Left colon (tissue), 2 donors: ENCODE results near the gene OR2AE1. TPM values are rescaled to one million over a fixed set of nuclear protein-coding genes. Genes with fewer than 3 reads are reported as not detected.

Source experiments
- ATAC-seq: fragments of 200-7000 bp; cut with Tn5 transposase; one replicate; pipeline ENCODE4 v1.9.1; 2020; ENCODE audit warnings: mild to moderate bottlenecking, moderate library complexity
- DNase-seq, 2 donors: peaks; one replicate each; pipeline ENCODE4 v3.0.0-alpha.2; 2020
- intact Hi-C, 2 donors: fragments of 100-400 bp; cut with DNase I in 1 of 2; cut with micrococcal nuclease in 1 of 2; formaldehyde crosslinking; loops; one replicate each; pipeline versions ENCODE4 v1.11.2 to v1.14.0; 2022; cut with DNase I, micrococcal nuclease
- total RNA-seq, 2 donors: library from RNA; stranded (reverse); fragmentation: NEBNext Ultra II Directional; extraction: Animal tissue kit (Norgen Biotek cat#: 25700); gene quantifications; one replicate each; pipeline ENCODE4 v1.2.1, GENCODE V29; 2021
- donor health status: DM: no; HTN: no; CAD: no.
- donor health status: DM: yes; HTN: yes; CAD: no.

Gene OR2AE1
- total RNA-seq, 2 donors from 2014 or later = not detected

DNA sequence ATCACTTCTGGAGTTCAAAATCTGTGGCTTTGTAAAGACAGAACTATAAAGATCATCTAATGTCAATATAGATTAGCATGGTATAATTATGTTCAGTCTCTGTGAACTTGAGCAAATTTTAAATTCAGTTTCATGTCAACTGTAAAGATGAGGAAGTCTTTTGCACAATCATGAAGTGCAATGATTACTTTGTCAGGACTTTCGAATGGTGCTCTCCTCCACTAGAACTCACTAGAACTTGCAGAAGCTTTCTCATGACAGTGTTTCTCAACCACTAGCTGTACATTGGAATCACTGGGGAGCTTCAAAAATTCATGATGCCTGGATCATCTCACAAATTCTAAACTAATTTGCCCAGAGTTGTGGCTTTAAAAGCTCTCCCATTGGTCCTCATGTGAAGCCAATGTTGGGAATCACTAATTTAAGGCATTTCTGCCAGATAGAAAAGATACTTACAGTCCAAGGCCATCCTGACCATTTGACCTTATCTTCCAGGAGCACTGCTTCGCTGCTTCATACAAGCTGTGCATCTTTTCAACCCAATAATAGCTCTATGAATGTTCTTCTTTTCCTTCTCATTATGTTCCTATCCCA lies 12.9 kb downstream of the OR2AE1 start:
- no peak for ATAC-seq
- intact Hi-C loops = no loop called here
- no peak for DNase-seq

DNA sequence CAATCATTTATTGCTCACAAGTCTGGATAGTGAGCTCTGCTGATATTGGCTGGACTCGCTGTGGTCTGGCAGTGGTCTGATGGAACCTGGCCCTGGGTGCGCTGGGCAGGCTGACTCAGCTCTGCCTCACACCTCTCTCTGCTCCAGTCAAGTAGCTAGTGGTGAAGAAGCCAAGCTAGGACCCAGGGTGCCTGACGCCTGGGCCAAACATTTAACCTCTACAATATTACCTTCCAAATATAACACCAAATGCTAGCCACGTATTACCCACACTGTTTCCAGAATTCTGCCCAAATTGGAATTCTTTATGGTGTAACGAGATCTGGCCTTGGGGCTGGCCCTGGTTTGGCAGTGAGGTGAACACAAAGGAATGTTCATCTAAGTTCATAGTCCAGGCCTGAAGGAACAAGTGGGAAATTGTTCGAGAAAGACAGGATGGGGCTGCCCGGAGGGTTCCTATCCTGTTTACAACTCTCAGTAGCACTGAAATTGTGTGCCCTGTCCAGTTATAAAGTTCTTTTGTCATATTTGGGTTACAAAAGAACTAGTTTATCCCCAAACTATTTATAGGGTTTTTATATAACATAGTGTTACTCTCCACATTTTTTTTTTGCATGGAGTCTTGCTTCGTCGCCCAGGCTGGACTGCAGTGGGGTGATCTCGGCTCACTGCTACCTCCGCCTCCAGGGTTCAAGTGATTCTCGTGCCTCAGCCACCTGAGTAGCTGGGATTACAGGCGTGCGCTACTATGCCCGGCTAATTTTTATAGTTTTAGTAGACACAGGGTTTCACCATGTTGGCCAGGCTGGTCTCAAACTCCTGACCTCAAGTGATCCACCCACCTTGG lies 16.3 kb downstream of the OR2AE1 start:
- DNase-seq = no peak
- intact Hi-C loops = no loop called here
- no peak for ATAC-seq

GRCh38 chr7:99855236-99855635 lies 21.6 kb downstream of the OR2AE1 start:
- intact Hi-C loops = no loop called here
- ATAC-seq (no peak), DNase-seq (no peak)

DNA sequence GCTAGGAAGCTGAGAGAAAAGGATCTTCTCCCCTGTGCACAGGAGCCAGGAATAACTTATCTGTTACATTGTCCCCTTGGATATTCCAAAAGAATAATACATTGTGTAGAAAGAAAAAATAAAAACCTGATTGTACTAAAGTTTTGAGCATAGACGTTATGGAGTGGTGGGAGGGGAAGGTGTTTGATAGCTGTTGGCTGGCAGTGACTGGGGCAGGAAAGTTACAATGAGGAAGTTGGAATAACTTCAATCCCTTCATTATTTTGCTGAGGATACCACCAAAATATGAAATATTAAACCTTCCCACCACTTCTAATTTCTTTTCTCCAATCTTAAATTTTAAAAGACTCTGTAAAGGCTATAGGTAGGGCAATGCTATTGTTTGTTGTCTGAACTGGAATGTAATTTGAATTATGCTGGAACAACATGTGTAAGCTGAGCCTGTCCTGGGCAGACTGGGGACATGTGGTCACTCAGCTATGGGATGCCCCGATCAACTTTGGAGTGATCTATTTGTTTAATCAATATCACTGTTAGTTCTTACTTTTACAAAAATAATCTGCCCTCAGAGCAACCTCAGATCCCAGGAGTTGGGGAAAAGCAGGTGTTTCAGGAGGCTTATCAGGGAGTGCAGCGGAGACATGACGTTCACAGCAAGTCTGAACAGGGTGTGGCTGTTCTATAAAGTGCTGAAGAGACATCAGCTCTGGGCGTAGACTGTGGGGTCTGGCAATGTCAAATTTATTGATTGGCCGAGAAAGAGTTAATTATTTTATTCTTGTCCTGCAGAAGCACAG lies 28.2 kb downstream of the OR2AE1 start:
- DNase-seq (peak; percentile 10 to 33), ATAC-seq (peak; percentile 96)
- intact Hi-C loops = no loop called here

DNA sequence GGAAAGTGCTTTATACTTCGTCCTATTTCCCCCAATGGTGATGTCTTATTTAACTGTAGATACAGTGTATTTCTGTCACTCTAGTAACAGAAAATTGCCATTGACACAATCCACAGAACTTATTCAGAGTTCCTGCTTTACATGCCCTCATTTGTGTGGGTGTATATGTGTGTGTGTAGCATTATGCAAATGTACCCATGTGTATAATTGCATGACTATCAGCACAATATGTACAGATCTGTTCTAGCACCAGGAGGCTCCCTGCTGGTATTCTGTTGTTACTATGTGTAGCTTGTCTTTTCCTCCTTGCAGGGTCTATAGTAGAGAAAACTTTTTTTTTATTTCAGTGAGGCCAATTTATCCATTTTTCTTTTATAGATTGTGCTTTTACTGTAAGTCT lies 32.5 kb downstream of the OR2AE1 start:
- intact Hi-C loops = no loop called here
- DNase-seq (no peak), ATAC-seq (no peak)

GRCh38 chr7:99843808-99844207 lies 33.0 kb downstream of the OR2AE1 start:
- intact Hi-C loops = no loop called here
- ATAC-seq (no peak), DNase-seq (no peak)

DNA sequence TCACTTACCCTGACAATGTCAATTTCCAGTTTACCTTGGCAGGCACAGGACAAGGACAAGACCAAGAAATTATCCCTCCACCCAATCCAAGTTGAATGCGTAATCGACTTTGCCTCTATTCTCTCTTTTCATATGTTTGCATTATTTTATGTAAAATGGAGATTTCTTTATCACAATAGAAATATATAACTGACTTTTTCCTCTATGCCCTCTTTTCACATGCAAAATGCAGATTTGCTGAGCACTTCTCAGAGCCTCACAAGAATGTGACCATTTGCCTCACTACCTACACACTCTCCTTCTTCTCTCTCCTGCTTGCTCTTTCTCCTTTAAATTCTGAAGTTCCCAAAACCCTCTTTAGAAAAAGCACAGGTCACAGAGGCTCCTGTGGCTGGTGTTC lies 33.9 kb downstream of the OR2AE1 start:
- no peak for ATAC-seq
- intact Hi-C loops = no loop called here
- DNase-seq = no peak

- no peak for DNase-seq
- intact Hi-C loops = no loop called here
- ATAC-seq = peak; percentile 64
Observed at GRCh38 chr7:99840136-99840869, 36.5 kb downstream of the OR2AE1 start.

GRCh38 chr7:99839287-99840021 lies 37.4 kb downstream of the OR2AE1 start:
- intact Hi-C loops = no loop called here
- ATAC-seq = peak; percentile 90
- DNase-seq = peak; percentile 38 to 55

- peak; percentile 77 for ATAC-seq
- DNase-seq = no peak
- intact Hi-C loops = no loop called here
Observed at GRCh38 chr7:99837649-99838361, 39.0 kb downstream of the OR2AE1 start.

GRCh38 chr7:99835189-99835588 lies 41.6 kb downstream of the OR2AE1 start:
- ATAC-seq = no peak
- DNase-seq = no peak
- intact Hi-C loops = no loop called here

- no peak for DNase-seq
Observed at GRCh38 chr7:99834382-99834781, 42.5 kb downstream of the OR2AE1 start.

DNA sequence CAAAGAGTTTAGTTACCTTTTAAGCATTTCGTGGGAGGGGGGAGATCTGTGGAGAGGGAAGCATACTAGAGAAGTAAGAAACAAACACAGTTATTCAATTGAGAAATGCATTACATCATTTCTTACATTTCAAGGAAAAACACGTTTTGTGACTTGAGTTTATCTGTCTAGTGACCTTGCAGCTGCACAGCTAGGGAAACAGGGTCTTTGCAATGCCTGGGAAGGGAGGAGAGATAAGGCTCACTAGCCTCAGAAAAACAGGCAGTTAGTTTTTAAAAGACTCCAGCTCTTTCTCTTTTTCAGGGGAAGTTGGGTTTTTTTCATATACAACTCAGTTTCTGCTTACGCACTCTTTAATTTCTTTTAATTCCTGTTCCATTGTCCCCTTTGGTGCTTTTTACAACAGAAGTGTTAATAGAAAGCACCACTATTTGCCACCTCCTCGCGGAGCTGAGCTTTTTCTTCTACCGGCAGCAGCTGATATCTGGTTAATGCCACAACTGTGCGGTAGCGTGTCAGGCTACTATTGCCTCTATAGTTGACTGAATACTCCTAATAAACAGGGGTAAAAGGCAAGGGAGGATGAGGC lies 43.5 kb downstream of the OR2AE1 start:
- ATAC-seq = no peak
- DNase-seq = no peak
- intact Hi-C loops = no loop called here

More at GRCh38 chr7:99834382-99834781, 42.5 kb downstream of the OR2AE1 start:
- ATAC-seq = no peak
- intact Hi-C loops = no loop called here

DNA sequence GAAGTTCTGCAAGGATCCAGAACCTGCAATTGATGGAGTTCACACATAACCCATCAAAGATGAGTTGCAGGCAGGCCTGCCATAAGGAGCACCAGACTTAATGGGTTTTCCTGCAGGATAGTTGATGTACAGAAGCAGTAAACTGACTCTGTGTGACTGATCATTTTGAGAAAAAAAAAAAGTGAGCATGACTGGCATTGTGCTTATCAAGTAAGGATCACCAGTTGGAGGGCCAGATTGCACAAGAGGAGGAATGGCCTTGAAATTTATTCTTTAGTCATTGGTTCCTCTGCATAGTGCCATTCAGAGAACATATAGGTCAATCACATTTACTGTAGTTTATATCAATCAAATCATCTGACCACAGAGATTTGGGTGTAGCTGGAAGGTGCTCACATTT lies 45.2 kb downstream of the OR2AE1 start:
- intact Hi-C loops = no loop called here
- DNase-seq (no peak), ATAC-seq (no peak)

DNA sequence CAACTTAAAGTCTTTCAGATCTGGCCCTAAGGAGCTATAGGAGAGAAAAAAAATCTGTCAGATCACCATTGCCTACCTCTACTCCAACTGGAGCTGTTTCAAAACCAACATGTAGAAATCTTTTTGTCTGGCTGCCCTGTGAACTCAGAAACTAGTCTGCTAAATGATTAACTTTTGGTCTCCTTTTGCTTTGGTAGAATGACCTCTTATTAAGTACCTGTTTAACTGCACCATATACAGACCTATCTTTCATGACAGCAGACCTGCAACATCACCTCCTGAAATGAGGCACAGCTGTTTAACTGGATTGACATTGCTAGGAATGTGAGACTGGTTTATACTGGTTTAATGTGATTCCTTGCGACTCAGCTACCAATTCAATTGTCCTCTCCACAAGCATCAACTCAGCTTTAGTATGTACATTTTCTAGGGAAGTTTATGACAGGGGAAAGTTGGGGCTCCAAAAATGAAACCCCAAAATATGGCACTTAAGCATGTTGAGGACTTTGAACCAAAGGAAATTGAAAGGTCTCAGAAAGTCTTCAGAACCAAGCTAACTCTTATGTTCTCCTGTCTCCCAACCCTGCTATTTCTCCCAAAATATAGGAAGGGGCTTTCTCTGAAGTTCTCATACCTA lies 47.2 kb downstream of the OR2AE1 start:
- intact Hi-C loops = no loop called here
- peak; percentile 74 for ATAC-seq
- no peak for DNase-seq

GRCh38 chr7:99828811-99829210 lies 48.0 kb downstream of the OR2AE1 start:
- intact Hi-C loops = no loop called here
- DNase-seq = no peak
- ATAC-seq = peak; percentile 89
